Keratinocyte (primary cell): Measurements from ENCODE around the gene ADAMTS16. TPM values are rescaled to one million over a fixed set of nuclear protein-coding genes. Genes with fewer than 3 reads are reported as not detected.

Experiments
- DNase-seq: peaks from one replicate; pipeline ENCODE4 v3.0.0-alpha.2; 2011; ENCODE audit warnings: low read depth, missing footprints, low spot score
- FAIRE-seq: peaks from 2 replicates; lab custom pipeline; 2011; peaks lifted over from hg19 to GRCh38; lab: Jason Lieb, UNC
- H2AFZ ChIP-seq: 2 replicates; pipeline ENCODE4 v1.6.0; 2012; ENCODE audit warnings: low read length, control low read depth, inconsistent platforms; ENCODE audit not compliant: control insufficient read depth
- H3K27ac ChIP-seq: 2 replicates; pipeline ENCODE4 v1.5.1; 2011; ENCODE audit warnings: low read length; ENCODE audit not compliant: control insufficient read depth, insufficient read depth
- H3K27me3 ChIP-seq: 3 replicates; pipeline ENCODE4 v1.6.0; 2011; ENCODE audit warnings: low read length; ENCODE audit not compliant: control insufficient read depth, insufficient read depth; ENCODE audit errors: extremely low read depth
- H3K36me3 ChIP-seq, 2 experiments: 2 replicates in 1 of 2; 3 replicates in 1 of 2; pipeline ENCODE4 v1.5.1; 2011; ENCODE audit warnings: low read length in 2 of 2, mild to moderate bottlenecking in 1 of 2; ENCODE audit not compliant: control insufficient read depth in 2 of 2, insufficient read depth in 2 of 2; ENCODE audit errors: extremely low read depth in 1 of 2
- H3K4me1 ChIP-seq: 3 replicates; pipeline ENCODE4 v1.5.1; 2011; ENCODE audit warnings: low read length; ENCODE audit not compliant: control insufficient read depth, insufficient read depth; ENCODE audit errors: extremely low read depth
- H3K4me2 ChIP-seq: 3 replicates; pipeline ENCODE4 v1.6.0; 2011; ENCODE audit warnings: low read depth, low read length; ENCODE audit not compliant: control insufficient read depth, insufficient read depth; ENCODE audit errors: extremely low read depth
- H3K4me3 ChIP-seq, 3 experiments: fragments of 200-600 bp in 1 of 3; sonication (generic) in 1 of 3; 2 replicates in 2 of 3; 3 replicates in 1 of 3; pipeline ENCODE4 v1.5.1; 2011 to 2016; ENCODE audit warnings: low read length in 3 of 3, mild to moderate bottlenecking in 3 of 3, control low read depth in 2 of 3, inconsistent platforms in 1 of 3, low read depth in 1 of 3, mixed read lengths in 1 of 3, mixed run types in 1 of 3, moderate library complexity in 1 of 3; ENCODE audit not compliant: control insufficient read depth in 2 of 3, insufficient read depth in 2 of 3; ENCODE audit errors: extremely low read depth in 1 of 3
- H3K79me2 ChIP-seq: 2 replicates; pipeline ENCODE4 v1.6.0; 2012; ENCODE audit warnings: low read length; ENCODE audit not compliant: control insufficient read depth, insufficient read depth
- H3K9ac ChIP-seq: 3 replicates; pipeline ENCODE4 v1.6.0; 2011; ENCODE audit warnings: low read length; ENCODE audit not compliant: control insufficient read depth, insufficient read depth; ENCODE audit errors: extremely low read depth
- H3K9me1 ChIP-seq: 3 replicates; pipeline ENCODE4 v1.6.0; 2011; ENCODE audit warnings: low read length; ENCODE audit not compliant: control insufficient read depth, insufficient read depth; ENCODE audit errors: extremely low read depth
- H3K9me3 ChIP-seq: 2 replicates; pipeline ENCODE4 v1.5.1; 2012; ENCODE audit warnings: low read depth, low read length; ENCODE audit not compliant: control insufficient read depth
- H4K20me1 ChIP-seq: 3 replicates; pipeline ENCODE4 v1.6.0; 2011; ENCODE audit warnings: low read length; ENCODE audit not compliant: control insufficient read depth, insufficient read depth; ENCODE audit errors: extremely low read depth
- CTCF ChIP-seq, 3 experiments: IDR thresholded peaks in 1 of 3; conservative IDR thresholded peaks in 1 of 3; optimal IDR thresholded peaks in 1 of 3; 2 replicates in 2 of 3; 3 replicates in 1 of 3; pipeline versions ENCODE3 to v1.5.1; 2011; ENCODE audit warnings: low read length in 3 of 3, mild to moderate bottlenecking in 3 of 3, moderate library complexity in 2 of 3, control low read depth in 1 of 3, inconsistent platforms in 1 of 3; ENCODE audit not compliant: insufficient read depth in 2 of 3; ENCODE audit errors: extremely low read depth in 1 of 3
- EZH2 ChIP-seq: IDR thresholded peaks from one replicate; pipeline ENCODE4 v1.6.1; 2012; ENCODE audit warnings: inconsistent platforms, mild to moderate bottlenecking, low read length, moderate library complexity
- dilution Hi-C: fragments of 300-500 bp; cut with MboI; formaldehyde crosslinking; loops from one replicate; pipeline ENCODE4 v1.7.0; 2020; ENCODE audit warnings: low sequenced_read_pairs; ENCODE audit not compliant: extremely low pct_ligation_motif_present
- polyA plus RNA-seq, 5 experiments: library from polyadenylated mRNA; depleted of rRNA in 3 of 5; stranded (reverse) in 3 of 5; stranded (forward) in 1 of 5; unstranded in 1 of 5; fragments of >200 nt; gene quantifications; 1 replicate in 1 of 5; 2 replicates in 3 of 5; 3 replicates in 1 of 5; pipeline versions ENCODE4 v1.2.1 to v1.2.3, GENCODE V29; 2011 to 2012; ENCODE audit warnings: missing spikeins in 2 of 5, low read depth in 1 of 5, low replicate concordance in 1 of 5

ADAMTS16 gene
- polyA plus RNA-seq, 1 donor (not counting 4 experiments of a cell fraction or from before 2014, with no cell fraction given) = not detected

GRCh38 chr5:5293029-5293428 is 152.9 kb downstream of the ADAMTS16 start:
- FAIRE-seq = no peak
- Histone ChIP-seq H3K9ac (no peak overlapping the region), H3K79me2 (no peaks in the 10 kb centered on the region), H3K27ac (no peak overlapping the region), H3K9me3 (no peaks in the 10 kb centered on the region), H3K4me2 (no peak overlapping the region), H3K4me1 (peaks cover 5% of the 10 kb centered on the region), H3K36me3 (no peaks in the 10 kb centered on the region), H3K9me1 (no peaks in the 10 kb centered on the region), H3K4me3 (no peak overlapping the region), H3K27me3 (peaks cover 5% of the 10 kb centered on the region), H2AFZ (no peak overlapping the region), H4K20me1 (no peaks in the 10 kb centered on the region)
- no peak for DNase-seq
- TF ChIP-seq EZH2 (no peak), CTCF (optimal IDR thresholded peaks at IDR 0.05 in 1 of 3, IDR thresholded peaks at IDR 0.05 in 1 of 3, conservative IDR thresholded peaks at IDR 0.05 in 1 of 3; ENCODE audit: extremely low read depth in 1 of 3, insufficient read depth in 2 of 3, low read length in 3 of 3) (peak in 1 of 3 experiments; percentile 5)
- dilution Hi-C loops = no loop called here

- Histone ChIP-seq H3K9me3 (no peaks in the 10 kb centered on the region), H3K36me3 (no peaks in the 10 kb centered on the region), H2AFZ (no peak overlapping the region), H3K9me1 (no peaks in the 10 kb centered on the region), H3K9ac (no peak overlapping the region), H3K4me3 (no peak overlapping the region), H3K27me3 (peaks cover 5% of the 10 kb centered on the region), H3K79me2 (no peaks in the 10 kb centered on the region), H3K4me2 (no peak overlapping the region), H3K4me1 (peaks cover 4% of the 10 kb centered on the region), H3K27ac (no peak overlapping the region), H4K20me1 (no peaks in the 10 kb centered on the region)
- no peak for TF ChIP-seq CTCF (optimal IDR thresholded peaks at IDR 0.05 in 1 of 3, IDR thresholded peaks at IDR 0.05 in 1 of 3, conservative IDR thresholded peaks at IDR 0.05 in 1 of 3; ENCODE audit: extremely low read depth in 1 of 3, insufficient read depth in 2 of 3, low read length in 3 of 3)
- TF ChIP-seq EZH2 = no peak
- FAIRE-seq = no peak
- no peak for DNase-seq
- dilution Hi-C loops = no loop called here
Observed at GRCh38 chr5:5294429-5294828, 154.3 kb downstream of the ADAMTS16 start.
